WTC11 (cell line): ENCODE measurements around the gene PTPRN2.

ENCODE experiments used
- ATF1 ChIP-seq: sonication (generic); formaldehyde crosslinking; IDR thresholded peaks from 2 replicates; pipeline ENCODE4 v1.8.1; 2023; ENCODE audit warnings: mild to moderate bottlenecking, moderate library complexity, missing genetic modification reagents
- CBFB ChIP-seq: sonication (generic); formaldehyde crosslinking; IDR thresholded peaks from 2 replicates; pipeline ENCODE4 v1.8.1; 2022; ENCODE audit warnings: mild to moderate bottlenecking, low read depth, missing genetic modification reagents
- CTCF ChIP-seq: fragments of 200-600 bp; IDR thresholded peaks from 2 replicates; pipeline ENCODE4 v1.8.0; 2022; ENCODE audit warnings: antibody characterized with exemption
- GTF2I ChIP-seq: fragments of 250-450 bp; sonication (Bioruptor Pico); conservative IDR thresholded peaks from 2 replicates; pipeline ENCODE4 v1.4.0; 2021; ENCODE audit warnings: mild to moderate bottlenecking
- JUN ChIP-seq: sonication (generic); formaldehyde crosslinking; IDR thresholded peaks from 2 replicates; pipeline ENCODE4 v1.8.0; 2023; ENCODE audit warnings: mild to moderate bottlenecking, missing genetic modification reagents
- STAT6 ChIP-seq: sonication (generic); formaldehyde crosslinking; conservative IDR thresholded peaks from 2 replicates; pipeline ENCODE4 v1.8.1; 2023; ENCODE audit warnings: mild to moderate bottlenecking, low read depth, missing genetic modification reagents, moderate library complexity
- TEAD4 ChIP-seq: sonication (generic); formaldehyde crosslinking; IDR thresholded peaks from 2 replicates; pipeline ENCODE4 v1.8.0; 2022; ENCODE audit warnings: mild to moderate bottlenecking, missing genetic modification reagents
- ZNF121 ChIP-seq: sonication (generic); formaldehyde crosslinking; IDR thresholded peaks from 2 replicates; pipeline ENCODE4 v1.8.0; 2023; ENCODE audit warnings: missing genetic modification reagents
- ZNF317 ChIP-seq: sonication (generic); formaldehyde crosslinking; IDR thresholded peaks from 2 replicates; pipeline ENCODE4 v1.8.1; 2023; ENCODE audit warnings: low read depth, mild to moderate bottlenecking, moderate library complexity, missing genetic modification reagents, borderline replicate concordance
- TF ChIP-seq, protein P1 (sequence below): fragments of 250-450 bp; sonication (Bioruptor Pico); conservative IDR thresholded peaks from 2 replicates; pipeline ENCODE4 v1.9.0; 2021; ENCODE audit warnings: mild to moderate bottlenecking
- TF ChIP-seq, protein P2 (sequence below): sonication (generic); formaldehyde crosslinking; conservative IDR thresholded peaks from 2 replicates; pipeline ENCODE4 v1.8.1; 2022; ENCODE audit warnings: mild to moderate bottlenecking, missing genetic modification reagents
- TF ChIP-seq, protein P3 (sequence below): sonication (generic); formaldehyde crosslinking; IDR thresholded peaks from 2 replicates; pipeline ENCODE4 v1.8.0; 2022; ENCODE audit warnings: mild to moderate bottlenecking, missing genetic modification reagents

- no peak for TF ChIP-seq CTCF
- TF ChIP-seq, protein P1, sequence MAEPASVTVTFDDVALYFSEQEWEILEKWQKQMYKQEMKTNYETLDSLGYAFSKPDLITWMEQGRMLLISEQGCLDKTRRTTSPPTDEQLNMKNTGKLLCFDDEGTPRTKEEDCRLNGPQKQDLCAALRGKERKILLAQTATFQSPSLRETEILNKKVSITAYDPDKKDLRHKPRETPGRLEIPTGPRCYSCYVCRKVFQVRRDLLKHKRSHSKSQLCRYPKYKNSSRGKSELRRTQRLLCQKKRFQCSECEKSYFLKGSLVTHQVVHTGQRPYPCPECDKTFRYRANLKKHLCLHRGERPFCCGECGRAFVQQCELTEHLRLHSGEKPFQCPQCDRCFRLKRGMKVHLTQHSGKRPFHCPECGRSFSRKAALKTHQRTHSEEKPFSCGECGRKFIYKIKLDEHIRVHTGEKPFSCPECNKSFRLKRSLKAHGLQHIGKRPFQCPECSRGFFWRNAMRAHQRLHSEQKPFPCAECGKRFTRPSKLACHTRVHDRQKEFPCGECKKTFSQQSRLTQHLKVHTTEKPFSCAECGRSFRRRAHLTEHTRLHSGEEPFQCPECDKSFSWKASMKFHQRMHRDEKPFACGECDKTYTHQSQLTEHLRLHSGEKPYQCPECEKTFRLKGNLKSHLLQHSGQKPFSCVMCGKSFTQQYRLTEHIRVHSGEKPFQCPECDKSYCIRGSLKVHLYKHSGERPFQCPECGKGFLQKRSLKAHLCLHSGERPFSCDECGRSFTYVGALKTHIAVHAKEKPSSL (CRISPR knock-in tag), result no peak
- no peak for TF ChIP-seq ATF1 (CRISPR knock-in tag)
- TF ChIP-seq, protein P2, sequence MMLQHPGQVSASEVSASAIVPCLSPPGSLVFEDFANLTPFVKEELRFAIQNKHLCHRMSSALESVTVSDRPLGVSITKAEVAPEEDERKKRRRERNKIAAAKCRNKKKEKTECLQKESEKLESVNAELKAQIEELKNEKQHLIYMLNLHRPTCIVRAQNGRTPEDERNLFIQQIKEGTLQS (CRISPR knock-in tag), result no peak
- no peak for TF ChIP-seq TEAD4 (CRISPR knock-in tag)
- TF ChIP-seq STAT6, result no peak
- TF ChIP-seq JUN (CRISPR knock-in tag), result no peak
- TF ChIP-seq CBFB (CRISPR knock-in tag), result no peak
- no peak for TF ChIP-seq GTF2I (CRISPR knock-in tag)
- TF ChIP-seq, protein P3, sequence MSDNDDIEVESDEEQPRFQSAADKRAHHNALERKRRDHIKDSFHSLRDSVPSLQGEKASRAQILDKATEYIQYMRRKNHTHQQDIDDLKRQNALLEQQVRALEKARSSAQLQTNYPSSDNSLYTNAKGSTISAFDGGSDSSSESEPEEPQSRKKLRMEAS (CRISPR knock-in tag), result no peak
- TF ChIP-seq ZNF317 (CRISPR knock-in tag), result no peak
- no peak for TF ChIP-seq ZNF121 (CRISPR knock-in tag)
These were observed 1070.5 kb downstream of the PTPRN2 start for GRCh38 chr7:157516911-157517781.
